Bronchial epithelial cell (primary cell): ENCODE results near the gene SIX3. TPM values are rescaled to one million over a fixed set of nuclear protein-coding genes. Genes with fewer than 3 reads are reported as not detected.

ENCODE experiments used
- DNase-seq: peaks from one replicate; pipeline ENCODE4 v3.0.0-alpha.2; 2010; ENCODE audit warnings: low read depth
- FAIRE-seq: peaks from 2 replicates; lab custom pipeline; 2011; peaks lifted over from hg19 to GRCh38; lab: Jason Lieb, UNC
- H3K27me3 ChIP-seq: 2 replicates; pipeline ENCODE4 v1.5.1; 2011; ENCODE audit warnings: low read length; ENCODE audit not compliant: control insufficient read depth, insufficient read depth
- H3K36me3 ChIP-seq: 2 replicates; pipeline ENCODE4 v1.5.1; 2011; ENCODE audit warnings: low read length; ENCODE audit not compliant: control insufficient read depth, insufficient read depth
- H3K4me3 ChIP-seq: 2 replicates; pipeline ENCODE4 v1.5.1; 2011; ENCODE audit warnings: mild to moderate bottlenecking, low read depth, low read length, control low read depth
- total RNA-seq: library from RNA; depleted of rRNA; stranded (reverse); fragments of >200 nt; gene quantifications from 2 replicates; pipeline ENCODE4 v1.2.1, GENCODE V29; 2014
- TF ChIP-seq, protein P1 (sequence below): IDR thresholded peaks from 2 replicates; pipeline ENCODE4 v1.5.1; 2011; ENCODE audit warnings: mild to moderate bottlenecking, moderate library complexity, low read length, control low read depth, inconsistent platforms; ENCODE audit not compliant: insufficient read depth, severe bottlenecking

Gene SIX3
- total RNA-seq, 1 donor from 2014 or later = not detected

DNA sequence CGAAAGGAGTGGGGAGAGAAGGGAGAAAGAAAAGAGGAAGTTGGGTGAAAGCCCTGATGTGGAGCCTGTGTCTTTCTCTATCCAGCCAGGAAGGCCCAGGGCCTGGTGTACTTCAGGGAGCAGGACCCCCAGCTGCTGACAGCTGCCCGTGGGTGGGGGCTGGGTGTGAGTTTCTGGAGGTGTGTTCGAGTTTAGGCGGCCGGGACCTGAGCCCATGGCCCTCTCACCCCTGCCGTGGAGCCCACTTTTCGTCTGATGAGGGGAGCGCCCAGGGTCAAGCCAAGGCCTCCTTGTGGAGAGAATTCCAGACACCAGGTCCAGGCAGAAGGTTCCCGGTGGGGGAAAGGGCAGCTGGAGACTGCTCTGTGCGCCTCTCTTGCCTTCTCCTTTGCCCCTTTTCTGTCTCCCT lies 2.2 kb downstream of the SIX3 start:
- no peak for FAIRE-seq
- TF ChIP-seq, protein P1, sequence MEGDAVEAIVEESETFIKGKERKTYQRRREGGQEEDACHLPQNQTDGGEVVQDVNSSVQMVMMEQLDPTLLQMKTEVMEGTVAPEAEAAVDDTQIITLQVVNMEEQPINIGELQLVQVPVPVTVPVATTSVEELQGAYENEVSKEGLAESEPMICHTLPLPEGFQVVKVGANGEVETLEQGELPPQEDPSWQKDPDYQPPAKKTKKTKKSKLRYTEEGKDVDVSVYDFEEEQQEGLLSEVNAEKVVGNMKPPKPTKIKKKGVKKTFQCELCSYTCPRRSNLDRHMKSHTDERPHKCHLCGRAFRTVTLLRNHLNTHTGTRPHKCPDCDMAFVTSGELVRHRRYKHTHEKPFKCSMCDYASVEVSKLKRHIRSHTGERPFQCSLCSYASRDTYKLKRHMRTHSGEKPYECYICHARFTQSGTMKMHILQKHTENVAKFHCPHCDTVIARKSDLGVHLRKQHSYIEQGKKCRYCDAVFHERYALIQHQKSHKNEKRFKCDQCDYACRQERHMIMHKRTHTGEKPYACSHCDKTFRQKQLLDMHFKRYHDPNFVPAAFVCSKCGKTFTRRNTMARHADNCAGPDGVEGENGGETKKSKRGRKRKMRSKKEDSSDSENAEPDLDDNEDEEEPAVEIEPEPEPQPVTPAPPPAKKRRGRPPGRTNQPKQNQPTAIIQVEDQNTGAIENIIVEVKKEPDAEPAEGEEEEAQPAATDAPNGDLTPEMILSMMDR = no peak
- H3K27me3 ChIP-seq = peaks cover 54% of the 10 kb centered on the region
- H3K4me3 ChIP-seq = no peak overlapping the region
- no peak for DNase-seq
- H3K36me3 ChIP-seq = no peaks in the 10 kb centered on the region

DNA sequence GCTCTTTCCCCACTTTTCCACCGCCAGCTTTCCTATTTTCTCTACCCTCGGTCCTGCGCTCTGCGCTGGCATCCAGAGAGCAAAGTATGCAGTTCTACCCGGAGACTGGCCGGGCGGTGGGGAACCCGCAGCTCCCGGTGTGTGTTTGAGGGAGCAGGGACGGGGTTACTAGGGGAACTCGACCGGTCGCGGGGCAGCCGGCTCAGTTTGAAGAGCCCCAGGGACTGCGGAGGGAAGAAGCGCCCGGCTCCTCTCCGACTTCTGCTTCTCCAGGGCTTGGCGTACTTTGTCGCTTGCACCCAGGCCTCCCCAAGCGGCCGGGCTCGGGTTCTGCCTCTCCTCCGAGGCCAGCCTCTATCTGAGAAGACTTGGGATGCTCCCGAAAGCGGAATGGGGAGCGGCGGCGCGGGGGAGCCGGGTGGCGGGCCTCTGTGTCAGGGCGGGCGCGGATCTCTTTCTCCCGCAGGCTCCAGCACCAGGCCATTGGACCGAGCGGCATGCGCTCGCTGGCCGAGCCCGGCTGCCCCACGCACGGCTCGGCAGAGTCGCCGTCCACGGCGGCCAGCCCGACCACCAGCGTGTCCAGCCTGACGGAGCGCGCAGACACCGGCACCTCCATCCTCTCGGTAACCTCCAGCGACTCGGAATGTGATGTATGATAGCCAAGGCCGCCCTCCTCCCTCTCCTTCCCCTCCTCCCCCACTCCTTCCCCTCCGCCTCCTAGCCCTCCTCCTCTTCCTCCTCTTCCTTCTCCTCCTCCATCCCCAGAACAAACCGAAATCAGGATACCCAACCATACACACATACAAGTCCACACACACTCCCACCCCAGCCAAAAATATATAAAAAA lies 2.8 kb downstream of the SIX3 start:
- H3K4me3 ChIP-seq = no peak overlapping the region
- FAIRE-seq (no peak), DNase-seq (no peak)
- TF ChIP-seq, protein P1 = no peak
- peaks cover 52% of the 10 kb centered on the region for H3K27me3 ChIP-seq
- no peaks in the 10 kb centered on the region for H3K36me3 ChIP-seq

DNA sequence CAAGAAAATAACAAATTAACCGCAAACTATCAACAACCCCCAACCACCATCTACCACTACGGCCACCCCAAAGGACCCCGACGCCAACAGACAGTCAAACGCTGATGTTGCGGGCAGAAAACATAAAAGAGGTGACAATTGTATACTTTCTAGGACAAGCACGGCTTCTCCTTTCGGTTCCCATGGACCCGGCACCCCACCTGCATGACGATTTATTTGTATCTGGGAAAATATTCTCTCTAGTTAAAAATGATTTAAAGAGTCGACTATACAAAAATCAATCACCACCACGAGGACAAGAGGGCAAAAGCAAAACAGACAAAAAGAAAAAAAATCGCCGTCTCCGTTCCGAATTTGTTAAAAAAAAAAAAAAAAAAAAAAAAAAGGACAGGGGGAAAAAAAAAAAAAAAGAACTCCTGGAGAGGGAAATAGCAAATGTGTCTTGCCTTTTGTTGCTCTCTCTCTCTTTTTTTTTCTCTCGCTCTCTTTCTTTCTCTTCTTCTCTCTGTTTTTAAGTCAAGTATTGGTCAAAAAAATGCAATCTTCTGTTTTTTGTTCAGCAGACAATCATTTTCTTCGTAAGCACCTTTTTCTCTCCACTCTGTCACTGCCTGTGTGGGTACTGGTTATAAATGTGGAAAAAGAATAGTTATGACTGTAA lies 3.6 kb downstream of the SIX3 start:
- TF ChIP-seq, protein P1 = no peak
- Histone ChIP-seq H3K27me3 (peaks cover 50% of the 10 kb centered on the region), H3K4me3 (no peak overlapping the region), H3K36me3 (no peaks in the 10 kb centered on the region)
- FAIRE-seq = no peak
- no peak for DNase-seq

DNA sequence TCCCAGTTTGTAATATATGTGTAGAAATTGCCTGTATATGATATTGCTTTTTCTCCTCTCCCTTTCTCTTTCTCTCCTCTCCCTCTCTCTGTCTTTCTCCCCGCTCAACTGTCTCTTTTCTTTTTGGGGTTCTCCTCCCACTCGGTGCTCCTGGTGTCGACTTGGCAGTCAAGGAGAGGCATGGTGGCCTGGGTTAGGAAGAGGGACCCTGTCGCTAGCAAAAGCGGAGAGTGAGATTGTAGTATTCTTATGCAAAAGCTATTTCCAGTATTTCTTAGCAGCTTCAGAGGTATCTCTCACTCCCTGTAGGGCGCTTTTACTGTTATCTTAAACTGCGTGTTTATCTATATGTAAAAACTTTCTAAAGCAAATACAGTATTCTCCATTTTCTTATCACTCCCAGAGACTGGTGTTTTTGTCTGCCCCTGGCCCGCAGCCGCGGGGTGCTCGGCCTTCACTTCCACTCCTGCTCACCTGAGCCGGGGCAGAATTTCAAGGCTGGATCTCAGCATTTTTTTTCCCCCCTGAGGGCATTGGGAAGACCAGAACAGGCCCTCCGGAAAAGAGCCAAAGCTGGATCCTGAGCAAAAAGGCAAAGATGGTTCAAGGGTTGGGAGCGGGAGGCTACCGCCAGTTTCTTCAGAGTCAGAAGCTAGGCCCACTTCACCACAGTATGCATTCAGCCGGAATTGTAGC lies 4.3 kb downstream of the SIX3 start:
- Histone ChIP-seq H3K36me3 (no peaks in the 10 kb centered on the region), H3K4me3 (no peak overlapping the region), H3K27me3 (peaks cover 48% of the 10 kb centered on the region)

DNA sequence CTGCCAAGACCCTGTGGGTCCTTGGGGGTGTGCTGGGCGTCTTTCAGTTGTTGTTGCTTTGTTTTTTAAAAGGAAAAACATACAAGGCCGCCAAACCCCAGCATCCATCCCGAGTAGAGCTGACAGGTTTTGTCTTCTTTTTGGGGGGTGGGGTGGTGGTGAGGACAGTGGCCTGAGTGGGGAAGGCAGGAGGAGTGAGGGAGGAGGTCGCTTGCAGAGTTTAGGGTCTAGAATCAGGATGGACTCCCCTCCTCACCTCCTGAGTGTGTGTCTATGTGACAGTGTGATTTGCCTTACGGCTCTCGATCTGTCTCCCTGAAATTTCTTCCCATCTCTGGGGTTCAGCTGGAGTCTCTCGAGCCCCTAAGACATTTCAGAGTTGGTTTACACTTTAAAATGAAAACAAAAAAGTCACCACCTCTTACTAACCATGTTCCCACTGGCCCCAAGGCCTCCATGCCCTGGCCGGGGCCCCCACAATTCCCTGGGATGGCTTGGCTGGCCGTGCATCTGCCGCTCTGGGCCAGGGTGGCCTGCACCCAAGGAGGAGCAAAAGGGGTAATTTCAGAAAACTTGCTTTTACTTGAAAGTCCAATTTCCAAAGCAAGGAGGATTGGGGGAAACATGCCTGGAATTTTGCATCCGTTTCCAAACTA lies 5.0 kb downstream of the SIX3 start:
- no peaks in the 10 kb centered on the region for H3K36me3 ChIP-seq
- TF ChIP-seq, protein P1 = no peak
- H3K27me3 ChIP-seq = peaks cover 42% of the 10 kb centered on the region
- no peak for DNase-seq
- FAIRE-seq = peak; percentile 7
- H3K4me3 ChIP-seq = no peak overlapping the region

More for the DNA sequence above, 4.3 kb downstream of the SIX3 start:
- DNase-seq = no peak
- TF ChIP-seq, protein P1 = no peak
- FAIRE-seq = no peak
